Stimulated activated CD4-positive, alpha-beta T cell treated with anti-CD3 and anti-CD28 coated beads, Interleukin-12 subunit alpha, Interleukin-12 subunit beta, amount 100 ng/mL, for 4 hours (primary cell): ENCODE results near the gene RAD51B.

Experiments
- DNase-seq: peaks from one replicate; pipeline ENCODE4 v3.0.0-alpha.2; 2020

RAD51B gene

DNA sequence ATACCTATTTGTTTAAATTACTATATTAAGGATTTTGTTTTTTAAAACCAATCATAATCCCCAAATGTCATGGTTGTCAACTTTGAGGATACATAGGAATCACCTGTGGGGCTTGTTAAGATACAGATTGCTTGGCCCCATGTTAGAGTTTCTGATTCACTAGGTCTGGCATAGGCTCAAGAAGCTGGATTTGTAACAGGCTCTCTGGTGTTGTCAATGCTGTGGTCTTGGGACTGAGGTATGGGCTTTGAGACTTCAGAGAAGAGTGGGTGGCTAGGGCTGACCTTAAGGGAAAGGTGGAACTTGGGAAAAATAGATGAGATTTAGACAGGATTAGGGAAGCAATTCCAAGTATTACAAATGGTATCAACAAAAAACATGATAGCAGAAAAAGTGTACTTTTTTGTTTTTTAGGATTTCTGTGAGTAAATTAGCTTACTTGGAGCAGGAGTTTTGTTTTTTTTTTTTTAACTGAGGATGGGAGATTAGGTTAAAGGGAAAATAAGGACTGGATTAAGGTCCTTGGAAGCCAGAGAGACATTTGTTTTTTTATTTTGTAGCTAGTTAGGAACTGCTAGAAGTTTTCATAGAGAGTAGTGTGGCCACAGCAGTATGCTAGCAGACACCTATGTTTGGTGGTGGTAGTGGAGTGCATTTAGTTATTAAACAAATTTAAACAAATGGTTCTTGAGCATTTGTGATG is 88.6 kb downstream of the RAD51B start:
- DNase-seq: no peak

DNA sequence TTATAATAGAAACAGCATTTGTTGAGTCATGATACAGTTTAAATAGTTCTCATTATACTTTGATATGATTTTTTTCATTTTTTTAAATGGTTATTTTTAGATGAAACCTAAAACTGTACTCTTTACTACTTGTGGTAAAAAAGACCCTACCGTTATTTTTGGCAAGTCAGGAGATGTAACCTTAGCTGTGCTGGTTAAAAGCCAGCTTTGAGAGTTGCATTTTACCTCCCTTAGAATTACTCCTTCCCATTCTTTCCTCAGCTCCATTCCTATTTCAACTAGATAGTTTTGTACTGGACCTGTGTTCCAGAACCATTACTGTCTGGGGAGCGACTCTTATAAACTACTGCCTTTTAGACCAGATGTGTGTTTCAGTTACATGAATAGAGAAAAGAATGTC is 92.0 kb downstream of the RAD51B start:
- no peak for DNase-seq

DNA sequence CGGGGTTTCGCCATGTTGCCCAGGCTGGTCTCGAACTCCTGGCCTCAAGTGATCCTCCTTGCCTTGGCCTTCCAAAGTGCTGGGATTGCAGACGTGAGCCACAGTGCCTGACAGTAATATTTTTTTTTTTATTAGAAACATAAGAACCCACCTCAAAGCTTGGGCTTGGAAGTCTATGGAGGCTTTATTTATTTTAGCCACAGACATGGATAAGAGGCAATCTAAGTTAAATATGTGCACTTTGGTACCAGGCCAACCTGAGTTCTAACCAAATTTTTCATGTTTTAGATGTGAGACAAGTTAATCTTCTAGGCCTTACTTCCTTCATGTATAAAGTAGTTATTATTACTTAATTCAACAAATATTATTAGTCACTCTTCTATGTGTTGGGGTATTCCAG is 96.9 kb downstream of the RAD51B start:
- DNase-seq: no peak

DNA sequence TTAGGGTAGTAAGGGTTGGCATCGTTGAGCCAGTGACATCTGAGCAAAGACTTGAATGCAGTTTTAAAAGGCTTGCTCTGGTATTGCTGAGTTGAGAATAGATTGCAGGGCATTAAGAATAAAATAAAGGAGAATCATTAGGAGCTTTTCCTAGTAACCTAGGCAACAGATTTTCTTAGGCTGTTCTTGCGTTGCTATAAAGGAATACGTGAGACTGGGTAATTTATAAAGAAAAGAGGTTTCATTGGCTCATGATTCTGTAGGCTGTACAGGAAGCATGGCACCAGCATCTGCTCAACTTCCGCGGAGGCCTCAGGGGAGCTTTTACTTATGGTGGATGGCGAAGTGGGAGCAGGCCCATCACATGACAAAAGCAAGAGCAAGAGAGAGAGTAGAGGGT is 97.4 kb downstream of the RAD51B start:
- no peak for DNase-seq

DNA sequence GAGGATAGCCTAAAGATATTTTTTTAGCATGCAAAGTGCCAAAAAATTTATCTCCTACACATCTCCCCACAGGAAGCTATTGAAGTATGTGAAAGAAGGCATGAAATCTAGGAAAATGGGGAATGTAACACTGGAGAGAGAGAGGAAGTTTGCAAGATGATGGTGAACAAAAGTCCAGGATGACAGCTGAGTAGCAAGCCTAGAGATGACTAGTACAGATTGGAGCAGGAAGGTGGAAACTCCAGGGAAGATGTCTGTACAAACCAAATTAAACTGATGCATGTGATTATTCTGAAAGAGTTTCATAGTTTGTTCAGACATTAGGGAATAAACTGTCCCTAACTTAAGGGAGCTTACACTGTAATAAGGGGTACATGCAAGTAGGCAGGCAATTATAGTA is 99.3 kb downstream of the RAD51B start:
- no peak for DNase-seq

DNA sequence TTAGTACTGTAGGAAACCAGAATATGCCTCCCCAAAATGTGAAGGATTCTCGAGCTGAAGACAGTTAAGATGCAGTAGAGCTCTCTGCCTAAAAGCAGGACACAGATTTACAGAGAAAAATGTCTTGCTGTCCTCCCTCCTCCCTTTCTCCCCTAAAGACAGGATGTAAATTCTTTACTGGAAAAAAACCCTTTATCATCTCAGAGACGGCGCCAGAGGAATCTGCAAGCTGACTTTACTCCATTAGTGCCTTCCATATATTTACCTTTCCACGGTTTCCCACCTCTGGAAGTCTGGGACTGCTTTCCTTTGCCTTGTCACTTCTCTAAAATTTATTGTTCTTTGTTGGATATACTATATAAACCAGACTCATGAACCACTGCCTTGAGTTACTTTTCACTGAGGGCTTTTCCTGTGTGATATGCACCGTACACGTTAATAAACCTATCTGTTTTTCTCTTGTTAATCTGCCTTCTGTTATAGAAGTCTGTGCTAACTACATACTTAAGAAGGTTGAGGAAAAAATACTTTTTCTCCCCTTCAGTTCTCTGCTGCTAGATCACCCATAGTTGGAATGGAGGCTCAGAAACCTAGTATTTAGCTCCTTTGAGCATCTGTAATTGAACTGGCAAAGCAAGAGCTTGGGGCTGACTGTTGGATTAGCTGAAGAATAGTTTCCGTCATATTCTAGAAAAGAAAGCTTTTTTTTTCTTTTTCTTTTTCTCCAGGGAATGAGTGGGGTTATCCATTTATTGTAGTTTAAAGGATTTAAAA is 99.9 kb downstream of the RAD51B start:
- DNase-seq: no peak

DNA sequence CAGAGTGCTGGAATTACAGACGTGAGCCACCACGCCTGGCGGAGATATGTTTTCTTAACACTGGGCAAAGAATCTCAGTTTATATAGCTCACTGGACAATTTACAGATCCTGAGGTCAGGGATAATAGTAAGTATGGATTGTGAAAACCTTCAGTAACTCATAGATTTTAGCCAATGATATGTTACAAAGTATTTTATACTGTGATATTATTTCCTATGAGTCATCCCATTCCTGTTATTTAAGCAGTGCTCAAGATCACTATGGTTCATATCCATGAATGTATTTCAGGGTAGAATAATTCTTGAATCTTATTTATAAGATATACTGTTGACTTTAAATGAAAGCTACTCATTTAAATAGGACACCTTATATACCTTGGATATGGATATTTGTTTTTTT is 107.2 kb downstream of the RAD51B start:
- DNase-seq: no peak

DNA sequence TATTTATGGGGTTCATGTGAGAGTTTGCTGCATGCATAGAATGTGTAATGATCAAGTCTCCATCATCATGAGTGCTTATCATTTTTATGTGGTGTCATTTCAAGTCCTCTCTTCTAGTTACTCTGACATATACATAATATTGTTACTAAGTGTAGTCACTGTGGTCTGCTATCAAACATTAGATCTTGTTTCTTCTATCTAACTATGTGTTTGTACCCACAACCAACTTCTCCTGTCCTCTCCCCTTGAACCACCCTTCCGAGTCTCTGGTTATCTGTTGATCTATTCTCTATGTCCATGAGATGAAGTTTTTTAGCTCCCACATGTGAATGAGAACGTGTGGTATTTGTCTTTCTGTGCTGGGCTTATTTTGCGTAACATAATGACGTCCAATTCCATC is 107.7 kb downstream of the RAD51B start:
- no peak for DNase-seq

DNA sequence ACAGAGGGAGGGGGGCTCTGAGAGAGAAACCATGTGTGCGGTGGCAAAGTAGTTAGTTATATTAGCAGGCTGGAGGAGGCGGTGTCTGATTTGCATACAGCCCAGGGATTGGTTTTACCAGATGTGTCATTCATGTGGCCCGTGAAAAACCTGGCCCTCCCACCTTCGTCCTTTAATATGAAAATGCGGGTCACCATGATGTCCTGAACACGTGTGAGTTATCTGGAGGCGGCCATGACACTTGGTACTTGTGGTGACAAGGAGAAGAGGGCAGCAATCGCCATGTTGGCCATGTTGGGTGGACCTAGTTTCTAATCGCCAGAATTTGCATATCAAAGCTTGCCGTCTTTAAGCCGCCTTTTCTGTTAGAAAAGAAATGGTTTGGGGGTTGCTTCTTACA is 108.8 kb downstream of the RAD51B start:
- no peak for DNase-seq

DNA sequence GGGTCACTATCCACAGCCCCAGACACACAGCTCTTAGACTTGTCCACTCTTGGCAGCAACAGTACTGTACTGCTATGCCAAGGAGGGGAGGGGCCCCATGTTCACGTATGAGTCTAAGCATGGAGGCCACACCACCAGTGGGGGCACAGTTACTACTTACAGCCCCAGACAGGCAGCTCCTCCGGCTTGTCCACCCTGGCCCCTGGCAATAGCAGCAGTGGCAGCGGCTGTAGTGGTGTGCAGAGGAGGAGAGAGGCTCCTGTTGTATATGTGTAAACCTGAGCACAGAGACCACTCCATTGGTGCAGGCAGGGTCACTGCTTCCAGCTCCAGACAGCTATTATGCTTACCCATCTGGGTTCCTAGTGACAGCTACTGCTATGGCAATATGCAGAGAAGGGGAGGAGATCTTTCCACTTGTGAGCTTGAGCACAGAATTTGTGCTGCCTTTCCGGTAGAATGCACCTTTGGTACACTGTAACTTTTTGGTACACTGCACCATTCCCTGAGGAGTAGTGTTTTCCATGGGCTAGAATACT is 113.2 kb downstream of the RAD51B start:
- DNase-seq: no peak

DNA sequence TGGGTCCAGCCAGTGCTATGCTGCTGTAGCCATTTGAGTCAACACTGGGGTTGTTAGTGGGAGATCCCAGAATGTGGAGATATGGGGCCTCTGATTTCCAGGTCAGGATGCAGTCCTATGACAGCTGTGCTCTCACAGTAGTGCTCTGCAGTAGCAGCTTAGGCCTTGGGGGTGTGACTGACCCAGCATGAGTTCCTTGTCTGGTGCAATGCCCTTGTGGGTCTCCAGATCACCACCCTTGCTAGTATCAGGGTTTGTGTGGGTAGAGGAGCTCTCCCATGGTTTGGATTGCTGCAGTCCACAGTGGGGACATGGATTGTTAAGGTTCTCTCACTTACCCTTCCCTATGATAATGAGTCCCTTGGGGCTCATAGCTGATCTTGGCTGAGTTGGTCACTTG is 113.7 kb downstream of the RAD51B start:
- no peak for DNase-seq

DNA sequence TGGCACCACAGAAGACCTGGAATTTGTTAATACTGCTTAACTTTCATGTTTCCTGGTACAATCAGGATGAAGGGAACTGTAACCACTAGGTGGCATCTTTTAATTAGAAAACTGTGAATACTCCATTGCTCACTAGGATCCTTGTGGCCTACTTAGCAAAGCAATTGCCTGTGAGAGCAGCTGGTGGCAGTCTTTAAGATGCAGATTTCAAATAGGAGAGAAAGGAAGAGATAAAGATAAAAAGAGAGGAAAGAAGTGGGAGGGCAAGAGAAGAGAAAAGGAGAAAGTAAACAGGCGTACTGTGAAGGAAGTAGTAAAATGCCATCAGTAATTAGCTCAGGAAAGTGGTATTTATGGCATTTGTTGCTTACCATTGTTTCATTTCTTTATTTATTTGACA is 114.5 kb downstream of the RAD51B start:
- DNase-seq: no peak

DNA sequence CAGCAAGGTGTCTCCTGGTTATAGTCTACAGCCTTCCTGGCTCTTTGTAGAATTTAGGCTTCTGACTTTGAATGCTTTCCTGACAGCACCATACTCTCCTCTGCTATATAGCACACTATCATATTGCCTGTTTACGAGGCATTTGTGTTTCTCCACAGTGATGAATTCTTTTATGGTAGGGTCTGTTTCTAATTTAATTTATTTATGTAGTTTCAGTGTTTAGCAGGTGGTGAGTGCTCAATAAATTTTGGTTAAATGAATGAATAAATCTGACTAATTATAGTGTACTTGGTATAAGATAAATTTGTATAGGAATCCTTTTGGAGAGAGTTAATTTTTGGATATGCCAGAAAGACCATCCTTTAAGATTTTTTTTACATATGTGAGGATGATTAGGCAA is 115.3 kb downstream of the RAD51B start:
- DNase-seq: no peak

DNA sequence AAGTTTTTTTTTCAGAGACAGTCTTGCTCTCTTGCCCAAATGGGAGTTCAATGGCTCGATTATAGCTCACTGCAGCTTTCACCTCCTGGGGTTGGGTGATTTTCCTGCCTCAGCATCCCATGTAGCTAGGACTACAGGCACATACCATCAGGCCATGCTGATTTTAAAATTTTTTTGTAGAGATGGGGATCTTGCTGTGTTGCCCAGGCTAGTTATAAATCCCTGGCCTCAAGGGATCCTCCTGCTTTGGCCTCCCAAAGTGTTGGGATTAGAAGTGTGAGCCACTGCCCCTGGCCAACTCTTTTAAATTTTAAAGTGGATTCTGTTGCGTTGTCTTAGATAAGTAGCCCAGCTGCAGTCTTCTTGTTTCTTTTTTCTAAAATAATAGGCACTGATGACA is 115.8 kb downstream of the RAD51B start:
- no peak for DNase-seq

DNA sequence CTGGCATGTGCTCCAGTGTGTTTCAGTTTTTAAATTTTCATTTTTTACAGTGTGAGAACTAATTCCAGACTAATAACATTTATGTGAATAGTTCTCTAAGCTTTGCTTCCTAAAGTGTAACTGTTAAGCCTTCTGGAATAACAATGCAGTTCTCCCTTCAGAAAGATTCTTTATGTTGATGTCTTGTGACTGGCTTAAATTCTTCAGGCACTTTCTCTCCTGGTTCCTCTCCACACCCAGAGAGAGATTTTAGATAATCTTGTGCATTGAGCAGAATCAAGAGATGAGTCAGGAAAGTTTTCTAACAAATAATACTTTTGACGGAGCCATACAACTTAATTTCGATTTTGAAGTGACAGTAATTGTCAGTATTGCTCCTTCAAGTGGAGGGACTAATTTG is 118.5 kb downstream of the RAD51B start:
- DNase-seq: no peak

DNA sequence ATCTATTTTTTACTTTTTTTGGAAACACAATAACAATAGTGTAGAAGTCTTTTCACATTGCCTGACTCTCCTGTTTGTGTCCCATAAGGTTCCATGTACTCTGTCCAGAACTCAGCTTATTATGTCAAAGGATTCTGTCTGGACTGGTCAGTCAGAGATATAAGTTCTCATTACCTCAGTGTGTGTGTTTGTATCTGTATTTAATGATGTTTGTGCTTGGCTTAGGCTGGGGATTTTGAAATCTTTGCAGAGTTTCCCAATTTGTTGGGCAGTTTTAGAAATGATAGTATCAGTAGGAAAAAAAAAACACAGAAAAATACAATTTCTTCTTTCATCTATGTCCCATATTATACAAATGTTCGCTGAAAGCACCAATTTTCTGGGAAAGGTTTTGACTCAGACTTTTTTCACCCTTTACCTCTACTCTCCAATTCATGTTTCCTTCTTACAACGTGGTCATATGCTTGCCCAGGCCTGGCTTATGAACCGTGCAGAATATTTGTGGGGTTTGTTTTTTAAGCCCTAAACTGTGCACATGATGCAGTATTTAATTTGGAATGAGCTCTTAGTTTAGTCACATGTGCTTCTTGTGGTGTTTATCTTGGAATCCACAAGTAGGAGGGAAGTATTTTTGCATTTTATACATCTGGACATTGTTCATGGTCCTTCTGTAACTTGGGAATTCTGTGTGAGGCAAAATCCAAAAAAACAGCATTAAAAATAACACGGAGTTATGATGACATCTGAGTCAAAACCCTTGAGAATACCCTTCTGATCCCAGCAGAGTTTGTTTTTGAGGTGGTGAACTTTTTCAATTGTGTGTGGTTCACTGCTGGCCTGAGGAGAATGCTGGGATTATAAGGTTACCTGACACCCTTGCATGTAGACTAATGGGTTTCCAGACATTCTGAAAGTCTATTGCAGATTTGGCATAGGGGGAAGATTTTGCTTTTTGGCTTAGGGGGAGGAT is 121.2 kb downstream of the RAD51B start:
- no peak for DNase-seq

DNA sequence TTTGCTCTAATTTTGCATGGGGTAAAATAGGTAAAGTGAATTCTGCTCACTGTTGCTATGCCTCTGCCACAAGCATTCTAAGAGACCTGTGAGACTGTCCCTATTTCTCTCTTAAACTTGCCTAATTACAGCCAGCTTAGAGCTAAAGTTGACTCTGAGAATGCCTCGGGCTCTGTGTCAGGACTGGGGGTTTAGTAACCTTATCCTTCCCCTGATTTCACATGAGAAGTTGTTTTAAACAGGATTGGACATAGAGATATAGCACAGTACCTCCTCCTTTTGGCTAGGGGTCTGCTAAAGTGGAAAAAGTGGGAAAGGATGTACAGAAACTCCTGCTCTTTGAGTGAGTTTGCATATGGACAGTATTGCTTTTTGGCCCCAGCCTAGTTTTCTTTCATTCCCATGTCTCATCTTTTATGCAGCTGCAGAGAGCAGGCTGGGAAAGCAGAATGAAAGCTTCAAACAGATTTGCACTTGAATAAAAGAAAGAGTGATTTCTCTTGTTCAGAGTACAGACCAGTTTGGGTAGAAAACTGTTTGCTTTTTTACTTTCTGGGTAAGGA is 122.0 kb downstream of the RAD51B start:
- DNase-seq: no peak

DNA sequence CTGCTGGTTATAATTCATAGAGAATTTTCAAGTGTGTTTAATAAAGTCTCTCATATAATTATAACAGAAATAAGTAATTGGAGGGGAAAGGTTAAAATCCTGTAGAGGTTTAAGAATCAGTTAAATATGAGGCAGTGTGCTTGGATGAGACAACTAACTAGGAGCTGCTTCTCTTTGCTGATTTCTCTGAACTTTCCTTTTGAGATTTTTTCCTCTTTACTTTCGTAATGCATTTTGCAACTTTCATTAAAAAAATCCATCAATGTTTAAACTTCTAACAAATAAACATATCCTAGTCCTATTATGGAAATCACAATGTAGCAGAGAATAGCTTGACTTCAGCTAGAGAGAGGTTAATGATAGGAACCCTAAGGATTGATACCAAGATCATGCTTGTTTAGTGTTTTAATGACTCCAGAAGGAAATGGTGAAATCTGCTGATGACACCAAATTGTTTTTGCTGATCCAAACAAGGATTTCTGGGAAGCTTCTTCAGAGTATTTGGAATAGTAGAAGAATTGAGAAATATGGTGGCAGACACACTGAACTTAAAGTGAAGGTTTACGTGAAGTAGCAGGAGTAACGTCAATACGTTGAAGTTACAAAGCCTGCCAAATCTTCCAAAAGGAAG is 122.6 kb downstream of the RAD51B start:
- no peak for DNase-seq

DNA sequence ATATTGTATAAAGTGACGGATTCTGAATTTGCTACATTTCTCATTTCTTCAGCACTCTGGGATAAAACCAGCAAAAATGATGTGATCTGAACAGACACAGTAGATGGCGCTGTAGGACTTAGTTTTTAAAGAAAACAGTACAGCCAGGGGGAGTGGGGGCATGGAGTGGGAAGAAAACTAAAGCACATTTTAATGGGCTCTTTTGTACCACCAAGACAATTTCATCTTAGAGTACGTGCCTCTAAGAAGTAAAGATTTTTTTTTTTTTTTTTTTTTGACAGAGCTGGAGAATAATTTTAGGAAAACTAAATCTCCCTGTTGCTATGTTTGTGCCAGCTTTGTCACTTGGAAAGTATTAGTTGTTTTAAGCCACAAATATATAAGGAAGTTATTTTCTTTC is 124.4 kb downstream of the RAD51B start:
- DNase-seq: peak; percentile 19

DNA sequence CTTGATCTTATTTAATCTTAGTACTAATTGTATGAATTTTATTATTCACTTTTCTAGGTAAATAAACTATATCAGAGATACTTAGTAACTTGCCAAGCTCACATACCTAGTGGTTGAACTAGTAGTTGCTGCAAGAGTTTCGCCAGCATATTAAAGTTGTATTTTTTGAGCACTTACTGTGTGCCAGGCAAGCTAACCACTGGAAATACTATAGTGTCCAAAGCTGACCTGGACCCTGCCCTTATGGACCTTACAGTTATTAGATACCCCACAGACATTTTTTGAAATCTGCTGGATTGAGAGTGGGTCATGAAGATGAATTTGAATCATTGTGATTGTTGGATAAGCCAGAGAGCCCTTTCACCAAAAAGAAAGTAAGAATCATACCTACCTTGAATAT is 125.0 kb downstream of the RAD51B start:
- DNase-seq: no peak

DNA sequence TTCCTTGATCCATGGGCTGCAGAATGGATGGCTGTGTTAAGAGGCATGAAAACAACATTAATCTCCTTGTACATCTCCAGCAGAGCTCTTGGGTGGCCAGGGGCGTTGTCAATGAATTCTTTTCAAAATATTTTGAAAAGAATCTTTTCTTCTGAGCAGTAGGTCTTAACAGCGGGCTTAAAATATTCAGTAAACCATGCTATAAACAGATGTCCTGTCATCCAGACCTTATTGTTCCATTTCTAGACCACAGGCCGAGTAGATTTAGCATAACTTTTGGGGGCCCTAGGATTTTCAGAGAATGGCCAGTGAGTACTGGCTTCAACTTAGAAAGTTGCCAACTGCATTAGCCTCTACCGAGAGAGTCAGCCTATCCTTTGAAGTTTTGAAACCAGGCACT is 130.2 kb downstream of the RAD51B start:
- no peak for DNase-seq

DNA sequence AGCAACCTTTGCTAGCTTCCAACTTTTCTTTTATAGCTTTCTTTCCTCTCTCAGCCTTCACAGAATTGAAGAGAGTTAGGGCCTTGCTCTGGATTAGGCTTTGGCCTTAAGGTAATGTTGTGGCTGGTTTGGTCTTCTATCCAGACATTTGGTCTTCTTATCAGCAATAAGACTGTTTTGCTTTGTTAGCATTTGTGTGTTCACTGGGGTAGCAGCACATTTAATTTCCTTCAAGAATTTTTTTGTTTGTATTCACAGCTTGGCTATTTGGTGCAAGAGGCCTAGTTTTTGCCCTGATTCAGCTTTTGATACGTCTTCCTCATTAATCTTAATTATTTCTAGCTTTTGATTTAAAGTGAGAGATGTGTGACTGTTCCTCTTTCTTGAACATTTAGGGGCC is 130.8 kb downstream of the RAD51B start:
- DNase-seq: no peak
